ENCODE data around the gene FSHR.

FSHR gene

DNA sequence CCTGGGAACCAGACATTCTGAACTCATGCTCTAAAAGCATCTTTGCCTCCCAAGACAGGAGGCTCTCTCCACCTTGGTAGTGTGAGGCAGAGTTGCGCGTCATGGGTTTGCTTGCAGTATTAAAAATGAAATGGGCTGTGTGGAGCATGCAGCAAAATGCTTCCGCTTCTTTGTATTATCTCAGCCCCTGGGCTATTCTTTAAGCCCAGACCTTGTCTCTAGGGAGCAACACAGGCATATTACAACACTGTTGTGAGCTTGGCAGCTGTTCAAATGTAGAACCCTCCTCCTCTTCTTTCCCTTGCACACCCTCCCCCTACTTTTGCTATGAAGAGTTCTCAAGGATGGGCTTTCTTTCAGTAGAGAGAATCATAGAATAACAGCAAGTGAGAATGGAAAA lies 213.7 kb downstream of the FSHR start:
- Mint-ChIP-seq H3K9me3 (no peaks in the 10 kb centered on the region), H3K4me1 (ENCODE audit: low read depth) (no peaks in the 10 kb centered on the region)

DNA sequence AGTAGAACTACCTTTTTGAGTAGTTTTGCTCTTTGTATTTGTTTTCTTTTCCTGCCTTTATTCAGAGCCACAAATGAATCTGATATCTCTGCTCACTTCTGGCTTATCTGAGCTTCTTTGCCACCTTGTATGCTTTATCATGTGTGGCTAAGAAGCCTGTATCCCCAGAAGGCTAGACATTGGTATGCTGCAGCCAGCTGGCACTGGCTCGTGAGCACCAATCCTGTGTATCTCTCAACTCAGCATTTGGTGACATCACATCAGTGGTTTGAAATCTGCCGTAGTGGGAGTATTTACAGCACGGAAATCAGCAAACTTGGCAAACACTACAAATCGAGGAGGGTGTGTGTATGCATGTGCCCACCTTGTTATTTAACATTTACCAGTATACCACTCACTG lies 215.1 kb downstream of the FSHR start:
- Mint-ChIP-seq H3K27me3 (peaks cover 3% of the 10 kb centered on the region), H3K9me3 (no peaks in the 10 kb centered on the region), H3K27ac (no peak overlapping the region), H3K4me1 (ENCODE audit: low read depth) (no peaks in the 10 kb centered on the region), H3K4me3 (no peak overlapping the region), H3K36me3 (ENCODE audit: low read depth) (no peaks in the 10 kb centered on the region)

More for the DNA sequence above, 213.7 kb downstream of the FSHR start:
- no peaks in the 10 kb centered on the region for H3K36me3 Mint-ChIP-seq (ENCODE audit: low read depth)
- no peaks in the 10 kb centered on the region for H3K27me3 Mint-ChIP-seq
- H3K27ac Mint-ChIP-seq = no peak overlapping the region
- no peak overlapping the region for H3K4me3 Mint-ChIP-seq

DNA sequence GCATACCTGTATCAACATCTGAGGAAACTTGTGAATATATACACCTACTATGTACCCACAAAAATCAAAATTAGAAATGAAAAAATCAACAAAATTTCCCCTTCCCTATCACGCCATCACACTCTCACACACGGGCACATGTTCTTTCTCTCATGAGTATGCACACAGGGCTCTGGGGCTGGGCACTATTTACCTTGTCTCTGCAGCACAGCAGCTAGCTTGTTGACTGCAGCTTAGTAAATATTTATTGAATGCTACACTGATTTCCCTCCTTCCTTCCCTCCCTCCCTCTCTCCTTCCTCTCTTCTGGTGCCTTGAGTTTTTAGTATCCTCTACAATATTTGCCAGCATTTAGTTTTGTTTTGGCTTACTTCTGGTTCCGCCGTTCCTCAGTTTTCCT lies 216.1 kb downstream of the FSHR start:
- no peaks in the 10 kb centered on the region for H3K9me3 Mint-ChIP-seq
- H3K4me3 Mint-ChIP-seq = no peak overlapping the region
- no peaks in the 10 kb centered on the region for H3K36me3 Mint-ChIP-seq (ENCODE audit: low read depth)
- H3K27ac Mint-ChIP-seq = no peak overlapping the region
- H3K27me3 Mint-ChIP-seq = peaks cover 4% of the 10 kb centered on the region
- H3K4me1 Mint-ChIP-seq (ENCODE audit: low read depth) = no peaks in the 10 kb centered on the region

DNA sequence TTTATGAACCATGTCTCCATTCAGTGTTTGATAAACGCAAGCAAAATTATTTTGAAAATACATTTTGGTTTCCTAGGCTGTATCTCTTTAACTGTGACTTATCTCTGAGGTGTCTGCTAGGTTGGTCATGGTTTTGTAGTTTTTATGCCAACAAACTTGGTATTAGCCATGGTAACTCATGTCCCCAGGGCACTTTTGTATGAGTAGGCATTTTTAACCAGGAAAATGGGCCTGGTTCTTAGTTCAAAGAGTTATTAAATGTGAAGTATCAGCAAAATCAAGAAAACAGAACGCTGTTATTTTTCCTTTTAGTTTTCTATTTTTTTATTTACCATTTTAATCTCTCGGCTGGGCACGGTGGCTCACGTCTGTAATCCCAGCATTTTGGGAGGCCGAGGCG lies 219.5 kb downstream of the FSHR start:
- Mint-ChIP-seq H3K36me3 (ENCODE audit: low read depth) (no peaks in the 10 kb centered on the region), H3K9me3 (no peaks in the 10 kb centered on the region), H3K27ac (no peak overlapping the region), H3K4me1 (ENCODE audit: low read depth) (no peaks in the 10 kb centered on the region), H3K4me3 (no peak overlapping the region), H3K27me3 (peaks cover 4% of the 10 kb centered on the region)

DNA sequence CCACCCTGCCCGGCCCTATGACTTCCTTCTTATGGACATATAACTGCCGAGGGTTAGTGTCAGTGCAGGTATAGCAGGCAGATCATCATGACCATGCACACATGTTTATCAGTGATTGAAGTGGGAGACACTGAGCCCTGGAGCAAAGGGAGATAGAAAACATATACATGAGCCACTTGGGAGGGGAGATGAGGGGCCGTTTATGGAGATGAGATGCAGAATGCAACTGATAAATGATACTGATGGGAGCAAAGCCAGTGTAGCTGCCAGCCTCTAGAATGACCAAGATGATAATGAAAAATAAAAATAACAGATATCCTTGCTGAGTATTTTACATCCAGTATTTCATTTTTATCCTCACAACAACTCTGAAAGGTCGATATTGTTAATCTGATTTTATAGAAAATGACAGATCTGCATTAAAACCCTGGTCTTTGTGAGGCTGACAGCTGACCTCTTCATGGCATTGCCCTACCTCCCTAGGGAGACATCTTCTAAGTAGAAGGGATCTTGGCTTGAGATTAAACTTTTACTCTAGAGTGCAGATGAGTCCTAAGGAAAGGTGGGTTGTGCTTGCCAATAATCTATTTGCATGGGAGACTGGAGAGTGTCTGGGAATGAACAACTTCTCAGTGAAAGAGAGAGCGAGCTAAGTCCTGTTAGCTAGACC lies 220.4 kb downstream of the FSHR start:
- H3K4me3 Mint-ChIP-seq = no peak overlapping the region
- H3K27ac Mint-ChIP-seq = no peak overlapping the region

DNA sequence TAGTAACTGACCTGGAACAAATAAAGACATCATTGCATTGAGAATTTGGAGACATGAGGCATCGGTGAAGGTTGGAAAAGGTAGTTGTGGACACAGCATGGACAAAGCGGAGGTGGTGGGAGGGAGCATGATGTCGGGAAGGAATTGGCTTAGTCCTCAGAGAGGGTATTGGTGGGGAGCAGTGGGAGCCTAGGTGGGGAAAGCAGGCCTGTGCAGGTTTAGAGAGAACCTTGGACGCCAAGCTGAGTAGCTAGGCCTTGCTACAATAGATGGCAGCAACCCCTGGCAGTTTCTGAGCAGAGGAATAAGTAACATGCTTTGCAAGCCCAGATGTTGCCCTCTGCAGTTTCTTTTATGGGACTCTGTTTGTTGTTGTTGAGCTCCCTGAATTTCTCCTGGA lies 221.6 kb downstream of the FSHR start:
- no peak overlapping the region for H3K4me3 Mint-ChIP-seq

More for the DNA sequence above, 220.4 kb downstream of the FSHR start:
- peaks cover 4% of the 10 kb centered on the region for H3K27me3 Mint-ChIP-seq
- H3K9me3 Mint-ChIP-seq = no peaks in the 10 kb centered on the region
- H3K4me1 Mint-ChIP-seq (ENCODE audit: low read depth) = no peaks in the 10 kb centered on the region
- H3K36me3 Mint-ChIP-seq (ENCODE audit: low read depth) = no peaks in the 10 kb centered on the region

DNA sequence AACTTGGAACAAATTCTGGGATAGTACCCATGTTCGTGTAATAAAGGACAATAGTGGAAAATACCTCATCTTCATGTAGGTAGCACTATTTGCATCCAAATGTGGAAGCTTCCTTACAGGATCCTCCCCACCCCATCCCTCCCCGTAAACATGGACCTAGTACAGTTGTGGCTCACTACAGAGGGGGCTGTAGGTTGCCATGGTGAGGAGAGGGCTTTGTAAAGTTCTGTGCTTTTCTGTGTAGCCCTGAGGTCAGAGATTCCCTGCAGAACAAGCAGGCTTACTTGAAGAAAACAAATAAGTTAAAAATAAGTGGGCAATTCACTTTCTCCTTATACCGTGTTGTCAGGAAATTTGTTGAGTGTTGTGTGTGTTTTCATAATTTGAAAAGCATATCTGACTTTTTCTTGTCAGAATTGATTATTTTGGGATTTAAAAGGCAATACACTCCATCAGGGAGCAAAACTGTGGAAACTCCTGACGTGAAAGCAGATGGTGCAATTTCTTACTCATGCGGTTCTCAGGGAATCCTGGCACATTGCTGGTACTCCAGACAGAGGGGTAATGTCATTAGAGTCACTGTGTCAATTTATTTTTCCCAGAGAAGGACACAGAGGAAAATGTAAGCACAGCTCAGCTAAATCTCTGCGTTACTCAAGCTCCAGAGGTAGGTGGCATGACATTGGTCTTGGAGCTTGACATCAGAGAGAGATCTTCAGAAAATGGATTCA lies 224.6 kb downstream of the FSHR start:
- Mint-ChIP-seq H3K4me3 (no peak overlapping the region), H3K9me3 (no peaks in the 10 kb centered on the region), H3K4me1 (ENCODE audit: low read depth) (no peaks in the 10 kb centered on the region), H3K27ac (no peak overlapping the region), H3K36me3 (ENCODE audit: low read depth) (no peaks in the 10 kb centered on the region), H3K27me3 (peaks cover 4% of the 10 kb centered on the region)

More for the DNA sequence above, 221.6 kb downstream of the FSHR start:
- Mint-ChIP-seq H3K4me1 (ENCODE audit: low read depth) (no peaks in the 10 kb centered on the region), H3K36me3 (ENCODE audit: low read depth) (no peaks in the 10 kb centered on the region), H3K27me3 (peaks cover 4% of the 10 kb centered on the region), H3K9me3 (no peaks in the 10 kb centered on the region), H3K27ac (no peak overlapping the region)

DNA sequence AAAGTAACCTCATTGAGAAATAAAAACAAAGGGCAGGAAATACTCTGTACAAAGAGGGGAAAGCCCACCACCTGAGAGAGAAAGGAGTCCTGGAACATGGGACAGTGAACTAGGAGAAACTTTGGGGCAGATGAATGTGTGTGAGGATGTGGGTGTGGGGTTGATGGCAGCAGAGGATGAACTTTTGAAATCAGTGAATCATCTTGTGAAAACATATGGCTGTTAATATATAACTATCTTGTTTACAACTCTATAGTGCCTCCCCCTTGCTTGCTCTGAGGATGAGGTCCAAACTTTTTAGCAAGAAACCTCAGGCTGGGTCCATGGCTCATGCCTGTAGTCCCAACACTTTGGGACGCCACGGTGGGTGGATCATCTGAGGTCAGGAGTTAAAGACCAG lies 227.0 kb downstream of the FSHR start:
- H3K4me3 Mint-ChIP-seq = no peak overlapping the region
- no peaks in the 10 kb centered on the region for H3K4me1 Mint-ChIP-seq (ENCODE audit: low read depth)
- no peaks in the 10 kb centered on the region for H3K9me3 Mint-ChIP-seq
- H3K27me3 Mint-ChIP-seq = no peaks in the 10 kb centered on the region
- no peak overlapping the region for H3K27ac Mint-ChIP-seq
- no peaks in the 10 kb centered on the region for H3K36me3 Mint-ChIP-seq (ENCODE audit: low read depth)

DNA sequence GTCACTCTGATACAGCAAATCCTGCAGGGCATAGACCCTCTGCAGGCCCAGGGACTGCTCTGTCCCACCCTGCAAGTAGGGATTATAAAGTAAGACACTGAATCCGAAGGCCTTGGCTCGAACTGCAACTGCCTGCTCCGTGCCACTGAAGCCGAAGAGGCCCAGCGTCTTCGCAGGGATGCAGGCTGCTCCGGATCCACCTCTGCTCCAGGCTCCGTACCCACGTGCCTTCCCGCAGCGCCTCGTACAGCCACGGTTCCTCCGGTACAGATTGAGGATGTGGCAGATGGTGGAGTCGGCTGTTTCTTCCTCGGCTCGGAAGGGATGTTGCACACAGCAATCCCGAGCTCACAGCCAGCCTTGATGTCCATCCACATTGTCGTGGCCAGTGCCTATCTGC lies 238.4 kb downstream of the FSHR start:
- Mint-ChIP-seq H3K27me3 (no peaks in the 10 kb centered on the region), H3K27ac (no peak overlapping the region), H3K36me3 (ENCODE audit: low read depth) (no peaks in the 10 kb centered on the region), H3K4me1 (ENCODE audit: low read depth) (no peaks in the 10 kb centered on the region), H3K4me3 (no peak overlapping the region), H3K9me3 (peaks cover 13% of the 10 kb centered on the region)

DNA sequence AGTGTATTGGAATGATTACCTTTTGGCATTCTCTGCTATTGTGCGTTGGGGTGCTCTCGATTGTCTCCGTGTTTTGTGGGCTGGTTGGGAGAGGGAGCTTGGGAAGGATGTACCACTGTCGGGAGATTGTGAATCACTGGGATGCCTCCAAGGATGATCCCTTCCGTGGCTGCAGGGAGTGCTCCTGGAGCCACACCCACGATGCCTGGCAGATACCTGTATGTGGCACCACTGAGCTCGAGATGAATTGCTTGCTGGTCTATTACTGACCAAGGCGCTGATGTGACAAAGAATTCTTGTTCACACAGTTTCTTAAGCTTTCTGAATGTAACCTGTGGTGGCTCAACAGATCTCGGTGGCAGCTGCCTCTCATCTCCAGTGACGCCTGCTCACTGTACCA lies 239.1 kb downstream of the FSHR start:
- Mint-ChIP-seq H3K4me1 (ENCODE audit: low read depth) (no peaks in the 10 kb centered on the region), H3K27me3 (no peaks in the 10 kb centered on the region)

DNA sequence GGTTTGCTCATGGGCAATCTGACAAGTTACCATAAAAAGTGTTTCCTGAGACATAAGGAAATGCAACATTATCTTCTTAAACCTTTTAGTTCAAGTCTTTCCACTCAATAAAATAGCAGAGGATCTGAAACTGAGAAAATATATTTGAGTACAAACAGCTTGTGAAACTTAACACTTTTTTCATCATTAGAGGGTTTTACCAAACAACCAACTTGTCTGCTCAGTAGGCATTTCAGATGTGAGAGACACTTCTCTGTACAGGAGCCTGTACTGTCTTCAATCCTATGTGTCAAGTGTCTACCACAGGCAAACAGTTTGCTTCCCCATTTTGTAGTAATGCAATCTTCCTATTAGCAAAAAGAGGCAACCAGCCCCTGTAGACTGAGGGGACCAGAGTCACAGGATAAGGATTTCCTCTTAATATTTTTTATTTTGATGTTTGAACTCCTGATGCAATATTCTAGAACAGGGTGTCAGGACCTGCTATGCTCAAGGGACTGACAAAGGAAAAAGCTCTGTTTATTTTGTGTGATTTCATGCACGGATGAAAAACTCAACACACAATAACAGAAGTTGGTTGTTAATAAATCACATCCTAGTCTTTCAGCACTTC lies 239.7 kb downstream of the FSHR start:
- Mint-ChIP-seq H3K4me1 (ENCODE audit: low read depth) (no peaks in the 10 kb centered on the region), H3K9me3 (peaks cover 5% of the 10 kb centered on the region), H3K27ac (no peak overlapping the region), H3K27me3 (no peaks in the 10 kb centered on the region), H3K4me3 (no peak overlapping the region), H3K36me3 (ENCODE audit: low read depth) (no peaks in the 10 kb centered on the region)

More for the DNA sequence above, 239.1 kb downstream of the FSHR start:
- H3K9me3 Mint-ChIP-seq = peaks cover 11% of the 10 kb centered on the region
- no peak overlapping the region for H3K27ac Mint-ChIP-seq
- no peaks in the 10 kb centered on the region for H3K36me3 Mint-ChIP-seq (ENCODE audit: low read depth)
- no peak overlapping the region for H3K4me3 Mint-ChIP-seq
